IMR-90 (cell line): ENCODE results near the gene TSPYL1. TPM values are rescaled to one million over a fixed set of nuclear protein-coding genes. Genes with fewer than 3 reads are reported as not detected.

ENCODE experiments used
- ATAC-seq: fragments of 200-7000 bp; cut with Tn5 transposase; 2 replicates; pipeline ENCODE4 v1.9.1; 2020; ENCODE audit warnings: low read depth, mild to moderate bottlenecking, moderate library complexity
- BruUV-seq: library from RNA; stranded (reverse); fragments of 400-500 nt; replicated peaks from 2 replicates; lab custom pipeline; 2021; lab: Mats Ljungman, UMichigan
- CTCF ChIA-PET: fragments of 300-600 bp; formaldehyde crosslinking; extraction: SDS; loops from one replicate; lab custom pipeline; 2021; ENCODE audit warnings: antibody characterized with exemption; lab: Yijun Ruan, JAX
- POLR2A ChIA-PET: fragments of 300-600 bp; sonication (Branson Sonifier 250); formaldehyde crosslinking; loops from one replicate; lab custom pipeline; 2022; ENCODE audit warnings: antibody characterized with exemption; ENCODE audit not compliant: unreplicated experiment; lab: Charles Lee
- DNase-seq: peaks from one replicate; pipeline ENCODE4 v3.0.0; 2013
- H2AFZ ChIP-seq: replicated peaks from 2 replicates; pipeline ENCODE3; 2013; ENCODE audit warnings: low read length, mild to moderate bottlenecking; ENCODE audit not compliant: poor library complexity
- H2AK5ac ChIP-seq: 2 replicates; pipeline ENCODE4 v1.6.1; 2013; ENCODE audit warnings: low read depth, low read length, inconsistent platforms
- H2AK9ac ChIP-seq: replicated peaks from 2 replicates; pipeline ENCODE3; 2013; ENCODE audit warnings: mild to moderate bottlenecking, low read depth, low read length, moderate library complexity; ENCODE audit not compliant: poor library complexity
- H2BK120ac ChIP-seq: 2 replicates; pipeline ENCODE4 v1.6.1; 2013; ENCODE audit warnings: low read depth, low read length, inconsistent platforms
- H2BK15ac ChIP-seq: 3 replicates; pipeline ENCODE4 v1.6.1; 2013; ENCODE audit warnings: low read depth, low read length, inconsistent platforms
- H2BK20ac ChIP-seq: 2 replicates; pipeline ENCODE4 v1.6.1; 2013; ENCODE audit warnings: low read depth, mild to moderate bottlenecking, inconsistent platforms, low read length, moderate library complexity
- H2BK5ac ChIP-seq: 2 replicates; pipeline ENCODE4 v1.6.1; 2013; ENCODE audit warnings: mild to moderate bottlenecking, low read depth, low read length, inconsistent platforms; ENCODE audit not compliant: poor library complexity, severe bottlenecking
- H3K14ac ChIP-seq: replicated peaks from 2 replicates; pipeline ENCODE4 v1.6.1; 2013; ENCODE audit warnings: low read depth, low read length, inconsistent platforms
- H3K18ac ChIP-seq: 2 replicates; pipeline ENCODE4 v1.6.1; 2013; ENCODE audit warnings: low read depth, low read length, control low read depth
- H3K23ac ChIP-seq: 2 replicates; pipeline ENCODE4 v1.6.1; 2013; ENCODE audit warnings: low read depth, low read length, inconsistent platforms
- H3K27ac ChIP-seq: 2 replicates; pipeline ENCODE4 v1.5.1; 2013; ENCODE audit warnings: mild to moderate bottlenecking, control low read depth, low read length; ENCODE audit not compliant: insufficient read depth
- H3K27me3 ChIP-seq: 2 replicates; pipeline ENCODE4 v1.6.1; 2013; ENCODE audit warnings: low read length; ENCODE audit not compliant: control insufficient read depth, insufficient read depth
- H3K36me3 ChIP-seq: 2 replicates; pipeline ENCODE4 v1.6.1; 2013; ENCODE audit warnings: low read length, mixed read lengths; ENCODE audit not compliant: control insufficient read depth, insufficient read depth
- H3K4ac ChIP-seq: 2 replicates; pipeline ENCODE4 v1.6.1; 2013; ENCODE audit warnings: low read depth, low read length, inconsistent platforms
- H3K4me1 ChIP-seq: 2 replicates; pipeline ENCODE4 v1.6.1; 2013; ENCODE audit warnings: low read length, mixed read lengths; ENCODE audit not compliant: control insufficient read depth, insufficient read depth
- H3K4me2 ChIP-seq: 2 replicates; pipeline ENCODE4 v1.6.1; 2013; ENCODE audit warnings: low read depth, mild to moderate bottlenecking, control low read depth, low read length, moderate library complexity
- H3K4me3 ChIP-seq: 2 replicates; pipeline ENCODE4 v1.5.1; 2013; ENCODE audit warnings: low read depth, mild to moderate bottlenecking, control low read depth, low read length, moderate library complexity; ENCODE audit not compliant: insufficient read depth
- H3K56ac ChIP-seq: 2 replicates; pipeline ENCODE4 v1.6.1; 2013; ENCODE audit warnings: low read length, inconsistent platforms; ENCODE audit not compliant: insufficient read depth; ENCODE audit errors: extremely low read depth
- H3K79me1 ChIP-seq, 2 experiments: 2 replicates each; pipeline ENCODE4 v1.6.1; 2013; ENCODE audit warnings: low read length in 2 of 2, inconsistent platforms in 1 of 2, low read depth in 1 of 2
- H3K9ac ChIP-seq: 2 replicates; pipeline ENCODE4 v1.6.1; 2013; ENCODE audit warnings: low read depth, low read length, control low read depth
- H3K9me1 ChIP-seq: 2 replicates; pipeline ENCODE4 v1.6.1; 2013; ENCODE audit warnings: low read length, inconsistent platforms; ENCODE audit not compliant: insufficient read depth
- H3K9me3 ChIP-seq: 2 replicates; pipeline ENCODE4 v1.6.1; 2013; ENCODE audit warnings: low read length; ENCODE audit not compliant: control insufficient read depth, insufficient read depth
- H4K20me1 ChIP-seq: 2 replicates; pipeline ENCODE4 v1.6.1; 2013; ENCODE audit warnings: low read length, inconsistent platforms; ENCODE audit not compliant: insufficient read depth
- H4K5ac ChIP-seq: 2 replicates; pipeline ENCODE4 v1.6.1; 2013; ENCODE audit warnings: mild to moderate bottlenecking, low read depth, low read length, control low read depth
- H4K8ac ChIP-seq, 2 experiments: 2 replicates each; pipeline ENCODE4 v1.6.1; 2013; ENCODE audit warnings: low read depth in 2 of 2, low read length in 2 of 2, control low read depth in 1 of 2, inconsistent platforms in 1 of 2
- H4K91ac ChIP-seq: 2 replicates; pipeline ENCODE4 v1.6.1; 2013; ENCODE audit warnings: low read depth, low read length, inconsistent platforms; ENCODE audit not compliant: insufficient read depth
- CHD1 ChIP-seq: IDR thresholded peaks from 2 replicates; pipeline ENCODE4 v1.6.1; 2012; ENCODE audit warnings: low read depth, low read length, improper control_type of control experiment
- CTCF ChIP-seq: conservative IDR thresholded peaks from 2 replicates; pipeline ENCODE4 v1.5.1; 2012; ENCODE audit warnings: mild to moderate bottlenecking, low read depth, low read length, improper control_type of control experiment
- FOS ChIP-seq: fragments of 150-350 bp; IDR thresholded peaks from 2 replicates; pipeline ENCODE4 v1.6.1; 2016; ENCODE audit warnings: low read depth, low read length
- MAFK ChIP-seq: IDR thresholded peaks from 2 replicates; pipeline ENCODE4 v1.6.1; 2012; ENCODE audit warnings: low read depth, low read length, improper control_type of control experiment
- MAZ ChIP-seq: IDR thresholded peaks from 2 replicates; pipeline ENCODE4 v1.6.1; 2012; ENCODE audit warnings: low read depth, mild to moderate bottlenecking, low read length, improper control_type of control experiment, moderate library complexity, borderline replicate concordance
- MXI1 ChIP-seq: IDR thresholded peaks from 2 replicates; pipeline ENCODE4 v1.6.1; 2012; ENCODE audit warnings: low read depth, mild to moderate bottlenecking, low read length, moderate library complexity, borderline replicate concordance
- NFE2L2 ChIP-seq: fragments of 150-350 bp; IDR thresholded peaks from 2 replicates; pipeline ENCODE4 v1.6.1; 2016; ENCODE audit warnings: low read depth, mild to moderate bottlenecking, low read length
- POLR2A ChIP-seq: IDR thresholded peaks from 2 replicates; pipeline ENCODE4 v1.6.1; 2012; ENCODE audit warnings: mild to moderate bottlenecking, low read depth, low read length
- RAD21 ChIP-seq: IDR thresholded peaks from 2 replicates; pipeline ENCODE4 v1.6.1; 2012; ENCODE audit warnings: low read length, improper control_type of control experiment
- RCOR1 ChIP-seq: IDR thresholded peaks from 2 replicates; pipeline ENCODE4 v1.6.1; 2012; ENCODE audit warnings: mild to moderate bottlenecking, low read length, improper control_type of control experiment; ENCODE audit not compliant: insufficient replicate concordance
- RFX5 ChIP-seq: IDR thresholded peaks from 2 replicates; pipeline ENCODE4 v1.8.0; 2012; ENCODE audit warnings: low read depth, mild to moderate bottlenecking, low read length, moderate library complexity
- SMC3 ChIP-seq: fragments of 150-350 bp; IDR thresholded peaks from 2 replicates; pipeline ENCODE4 v1.6.1; 2016; ENCODE audit warnings: low read depth, mild to moderate bottlenecking, antibody characterized with exemption, low read length, moderate library complexity
- USF2 ChIP-seq: fragments of 150-350 bp; IDR thresholded peaks from 2 replicates; pipeline ENCODE4 v1.6.1; 2017; ENCODE audit warnings: mild to moderate bottlenecking, antibody characterized with exemption, low read length, low read depth
- WGBS, 2 experiments: methylation state at CpG; one replicate each; pipeline versions ENCODE4 v1.1.5 to v1.1.7; 2013; ENCODE audit warnings: missing lambda C conversion rate in 2 of 2; ENCODE audit not compliant: insufficient read length in 1 of 2; ENCODE audit errors: extremely low coverage in 2 of 2; 5-methylcytosine and 5-hydroxymethylcytosine counted together
- dilution Hi-C: fragments of 300-500 bp; cut with HindIII; formaldehyde crosslinking; loops from one replicate; pipeline ENCODE4 v1.14.3; 2018; ENCODE audit warnings: low sequenced_read_pairs; ENCODE audit not compliant: unreplicated experiment
- in situ Hi-C: fragments of 300-500 bp; cut with MboI; formaldehyde crosslinking; loops from 3 replicates; pipeline ENCODE4 v1.14.3; 2019; ENCODE audit warnings: low sequenced_read_pairs, inconsistent platforms, mixed read lengths
- intact Hi-C: fragments of 100-400 bp; cut with micrococcal nuclease; formaldehyde crosslinking; loops from 2 replicates; pipeline ENCODE4 v1.10.0; 2022
- polyA plus RNA-seq, 3 experiments: library from polyadenylated mRNA; depleted of rRNA; stranded (reverse); fragments of >200 nt; gene quantifications; 2 replicates each; pipeline ENCODE4 v1.2.3, GENCODE V29; 2012; ENCODE audit warnings: low replicate concordance in 1 of 3
- total RNA-seq: library from RNA; depleted of rRNA; stranded (reverse); fragments of >200 nt; gene quantifications from 2 replicates; pipeline ENCODE4 v1.2.3, GENCODE V29; 2012
- TF ChIP-seq, protein P1 (sequence below): fragments of 150-350 bp; IDR thresholded peaks from 2 replicates; pipeline ENCODE4 v1.6.1; 2016; ENCODE audit warnings: low read depth, mild to moderate bottlenecking, low read length, moderate library complexity, borderline replicate concordance

Gene TSPYL1
- total and polyA plus RNA-seq, 2 of the 4 experiments (the other 2 are of a cell fraction), result 32.4 to 111 TPM

DNA sequence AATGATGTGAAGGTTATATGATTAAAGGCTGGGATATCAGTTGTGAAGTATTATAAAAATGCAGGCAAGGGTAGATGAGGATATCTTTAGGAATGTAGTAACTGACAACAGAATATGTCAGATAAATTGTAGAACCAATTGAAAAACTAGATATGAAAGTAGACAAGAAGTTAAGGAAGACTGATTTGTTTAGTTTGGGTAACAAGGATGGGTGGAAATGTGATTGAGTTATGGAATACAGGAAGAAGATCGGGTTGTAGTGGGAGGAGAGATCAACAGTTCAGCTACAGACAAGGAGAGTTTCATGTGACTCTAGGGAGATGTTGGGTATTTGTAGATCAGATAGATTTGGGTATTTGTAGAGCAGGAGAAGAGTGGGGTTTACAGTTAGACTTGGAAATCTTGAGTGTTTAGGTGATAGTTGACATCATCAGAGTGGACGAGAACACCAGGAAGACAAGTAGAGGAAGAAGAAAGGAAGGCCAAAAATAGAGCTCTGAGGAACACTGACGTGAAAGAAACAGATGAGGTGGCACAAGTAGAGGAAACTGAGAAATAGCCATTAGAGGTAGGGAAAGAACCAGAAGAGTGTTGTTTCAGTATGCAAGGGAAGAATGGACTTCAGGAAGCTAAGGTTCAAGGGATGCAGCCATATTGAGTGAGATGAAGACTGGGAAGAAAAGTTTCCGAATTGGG, 12.1 kb upstream of the TSPYL1 start:
- Histone ChIP-seq H3K14ac (0 out of 2 replicates have a peak overlapping the region, but pooled peaks have one; percentile 43), H2AFZ (no peak overlapping the region), H3K9me1 (no peaks in the 10 kb centered on the region), H3K4ac (no peak overlapping the region; the same call in 1 of the 2 replicates), H3K9me3 (no peaks in the 10 kb centered on the region), H3K27me3 (no peaks in the 10 kb centered on the region), H2AK5ac (no peak overlapping the region), H3K9ac (no peak overlapping the region), H3K4me3 (no peak overlapping the region), H3K4me2 (no peak overlapping the region; the same call in 1 of the 2 replicates), H4K91ac (peak overlapping the region; percentile 4; the same call in 1 of the 2 replicates), H3K79me1 (peaks cover 0 to 3% of the 10 kb centered on the region in 2 experiments; a peak in 2 of 4 replicates), H3K23ac (peak overlapping the region; percentile 29; the same call in 1 of the 2 replicates), H3K56ac (no peak overlapping the region), H2BK5ac (peak overlapping the region; percentile 21), H3K27ac (no peak overlapping the region), H2BK120ac (peak overlapping the region; percentile 43; the same call in 1 of the 2 replicates), H3K4me1 (no peaks in the 10 kb centered on the region; the same call in 1 of the 2 replicates), H2AK9ac (no peak overlapping the region), H2BK20ac (peak overlapping the region; percentile 32; the same call in 1 of the 2 replicates), H3K18ac (peak overlapping the region; percentile 14; the same call in 1 of the 2 replicates), H4K5ac (peak overlapping the region; percentile 25; the same call in 1 of the 2 replicates), H2BK15ac (peak overlapping the region; percentile 3; the same call in 1 of the 3 replicates), H4K8ac (peak overlapping the region in 1 of 2 experiments; percentile 32; a peak in 2 of 4 replicates), H4K20me1 (no peaks in the 10 kb centered on the region), H3K36me3 (no peaks in the 10 kb centered on the region)
- peak; percentile 48; the same call in 1 of the 2 replicates for ATAC-seq
- BruUV-seq, result no TSS peak
- ChIA-PET CTCF (no interaction called here), POLR2A (no interaction called here)
- intact Hi-C loops (loop anchor here (2.0 kb wide), 1 partner anchor 107 kb away; no protein-coding TSS in a partner anchor), in situ Hi-C loops (loop anchor here (10.0 to 25.0 kb wide), 2 partner anchors 145 to 243 kb away; no protein-coding TSS in a partner anchor), dilution Hi-C loops (no loop called here)
- DNase-seq, result no peak
- 86 to 100% methylated on average over 1 to 4 of the region's 4 CpGs for WGBS, 2 experiments
- no peak for TF ChIP-seq NFE2L2
- TF ChIP-seq CHD1, result no peak
- TF ChIP-seq MXI1, result no peak
- no peak for TF ChIP-seq SMC3
- no peak for TF ChIP-seq FOS
- TF ChIP-seq CTCF, result no peak
- no peak for TF ChIP-seq POLR2A
- no peak for TF ChIP-seq RFX5
- no peak for TF ChIP-seq USF2
- TF ChIP-seq, protein P1, sequence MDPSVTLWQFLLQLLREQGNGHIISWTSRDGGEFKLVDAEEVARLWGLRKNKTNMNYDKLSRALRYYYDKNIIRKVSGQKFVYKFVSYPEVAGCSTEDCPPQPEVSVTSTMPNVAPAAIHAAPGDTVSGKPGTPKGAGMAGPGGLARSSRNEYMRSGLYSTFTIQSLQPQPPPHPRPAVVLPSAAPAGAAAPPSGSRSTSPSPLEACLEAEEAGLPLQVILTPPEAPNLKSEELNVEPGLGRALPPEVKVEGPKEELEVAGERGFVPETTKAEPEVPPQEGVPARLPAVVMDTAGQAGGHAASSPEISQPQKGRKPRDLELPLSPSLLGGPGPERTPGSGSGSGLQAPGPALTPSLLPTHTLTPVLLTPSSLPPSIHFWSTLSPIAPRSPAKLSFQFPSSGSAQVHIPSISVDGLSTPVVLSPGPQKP, result no peak
- no peak for TF ChIP-seq MAFK
- no peak for TF ChIP-seq RAD21
- no peak for TF ChIP-seq RCOR1
- no peak for TF ChIP-seq MAZ
